ENCODE measurements around the gene MERTK.

GRCh38 chr2:111938392-111938791, 40.0 kb downstream of the MERTK start:
- TF ChIP-seq CTCF (IDR thresholded peaks at IDR 0.05; ENCODE audit: low read length) (no peak), EZH2 (optimal IDR thresholded peaks at IDR 0.05; ENCODE audit: low read depth, low read length) (no peak)

Data from MM.1S (cell line).